DND-41 (cell line): Measurements from ENCODE around the gene CD1B.

ENCODE experiments used
- ATAC-seq: fragments of 200-7000 bp; cut with Tn5 transposase; 3 replicates; pipeline ENCODE4 v1.9.1; 2021; ENCODE audit warnings: low read depth; ENCODE audit not compliant: insufficient read depth
- DNase-seq: peaks from one replicate; pipeline ENCODE4 v3.0.0-alpha.2; 2020
- H2AFZ ChIP-seq: 2 replicates; pipeline ENCODE4 v1.6.0; 2012; ENCODE audit warnings: low read depth, low read length
- H3K27ac ChIP-seq: 2 replicates; pipeline ENCODE4 v1.5.1; 2012; ENCODE audit warnings: low read length, inconsistent platforms
- H3K27me3 ChIP-seq: fragments of 200-600 bp; sonication (generic); 2 replicates; pipeline ENCODE4 v1.6.0; 2012; ENCODE audit warnings: low read length, mild to moderate bottlenecking, inconsistent platforms; ENCODE audit not compliant: insufficient read depth, poor library complexity
- H3K36me3 ChIP-seq: 2 replicates; pipeline ENCODE4 v1.5.1; 2012; ENCODE audit warnings: low read length, inconsistent platforms; ENCODE audit not compliant: insufficient read depth
- H3K4me1 ChIP-seq: 2 replicates; pipeline ENCODE4 v1.5.1; 2012; ENCODE audit warnings: mild to moderate bottlenecking, low read length; ENCODE audit not compliant: insufficient read depth
- H3K4me2 ChIP-seq: 2 replicates; pipeline ENCODE4 v1.6.0; 2012; ENCODE audit warnings: mild to moderate bottlenecking, moderate library complexity, low read length, inconsistent platforms; ENCODE audit not compliant: insufficient read depth
- H3K4me3 ChIP-seq, 2 experiments: fragments of 200-600 bp in 1 of 2; shearing (Covaris generic) in 1 of 2; 2 replicates each; pipeline ENCODE4 v1.5.1; 2012 to 2016; ENCODE audit warnings: inconsistent platforms in 2 of 2, low read length in 2 of 2, mild to moderate bottlenecking in 2 of 2, low read depth in 1 of 2, moderate library complexity in 1 of 2
- H3K79me2 ChIP-seq: 2 replicates; pipeline ENCODE4 v1.6.0; 2012; ENCODE audit warnings: low read length, inconsistent platforms; ENCODE audit not compliant: insufficient read depth
- H3K9ac ChIP-seq: 2 replicates; pipeline ENCODE4 v1.6.0; 2012; ENCODE audit warnings: low read depth, mild to moderate bottlenecking, inconsistent platforms, low read length, moderate library complexity
- H3K9me3 ChIP-seq: 2 replicates; pipeline ENCODE4 v1.5.1; 2012; ENCODE audit warnings: low read length, moderate library complexity, mild to moderate bottlenecking, inconsistent platforms; ENCODE audit not compliant: insufficient read depth, severe bottlenecking
- H4K20me1 ChIP-seq: 2 replicates; pipeline ENCODE4 v1.6.0; 2012; ENCODE audit warnings: low read length; ENCODE audit not compliant: insufficient read depth
- CTCF ChIP-seq: IDR thresholded peaks from 2 replicates; pipeline ENCODE4 v1.5.1; 2012; ENCODE audit warnings: borderline replicate concordance, low read length, moderate library complexity, mild to moderate bottlenecking; ENCODE audit not compliant: poor library complexity, severe bottlenecking; ENCODE audit errors: extremely low read depth
- EZH2 ChIP-seq: IDR thresholded peaks from 3 replicates; pipeline ENCODE4 v1.6.1; 2012; ENCODE audit warnings: borderline replicate concordance, low read depth, mild to moderate bottlenecking, moderate library complexity, low read length, inconsistent platforms; ENCODE audit not compliant: severe bottlenecking

Gene CD1B

GRCh38 chr1:158331106-158331425 lies 265 bp downstream of the CD1B start:
- Histone ChIP-seq H2AFZ (no peak overlapping the region), H3K4me2 (peak overlapping the region; percentile 66), H3K27ac (peak overlapping the region; percentile 100), H3K9ac (peak overlapping the region; percentile 80), H3K4me3 (peak overlapping the region; percentile 49 to 66), H3K36me3 (peaks cover 39% of the 10 kb centered on the region), H3K79me2 (peaks cover 84% of the 10 kb centered on the region), H3K4me1 (peaks cover 63% of the 10 kb centered on the region), H3K9me3 (no peaks in the 10 kb centered on the region), H4K20me1 (no peaks in the 10 kb centered on the region), H3K27me3 (no peaks in the 10 kb centered on the region)
- no peak for TF ChIP-seq CTCF
- peak; percentile 78 for DNase-seq
- peak; percentile 27 for ATAC-seq

- Histone ChIP-seq H3K27ac (peak overlapping the region; percentile 100), H3K4me3 (peak overlapping the region; percentile 49 to 66), H3K4me1 (peaks cover 58% of the 10 kb centered on the region), H3K4me2 (peak overlapping the region; percentile 66), H3K79me2 (peaks cover 81% of the 10 kb centered on the region), H4K20me1 (no peaks in the 10 kb centered on the region), H3K27me3 (no peaks in the 10 kb centered on the region), H3K36me3 (peaks cover 36% of the 10 kb centered on the region), H3K9ac (peak overlapping the region; percentile 80), H3K9me3 (no peaks in the 10 kb centered on the region), H2AFZ (no peak overlapping the region)
- TF ChIP-seq EZH2 (no peak), CTCF (no peak)
- ATAC-seq = peak; percentile 11
- peak; percentile 76 for DNase-seq
These were observed 783 bp downstream of the CD1B start for GRCh38 chr1:158330391-158331105.

GRCh38 chr1:158329733-158330132 lies 1.6 kb downstream of the CD1B start:
- peak; percentile 86 for DNase-seq
- no peaks in the 10 kb centered on the region for H3K27me3 ChIP-seq

More at GRCh38 chr1:158329733-158330132, 1.6 kb downstream of the CD1B start:
- peaks cover 36% of the 10 kb centered on the region for H3K36me3 ChIP-seq
- no peak overlapping the region for H2AFZ ChIP-seq
- H3K4me1 ChIP-seq = peaks cover 50% of the 10 kb centered on the region
- H3K27ac ChIP-seq = peak overlapping the region; percentile 100
- H3K9me3 ChIP-seq = no peaks in the 10 kb centered on the region
- peak overlapping the region; percentile 49 to 66 for H3K4me3 ChIP-seq
- H3K4me2 ChIP-seq = peak overlapping the region; percentile 66
- peaks cover 74% of the 10 kb centered on the region for H3K79me2 ChIP-seq
- peak overlapping the region; percentile 80 for H3K9ac ChIP-seq
- H4K20me1 ChIP-seq = no peaks in the 10 kb centered on the region
- TF ChIP-seq EZH2 (no peak), CTCF (peak; percentile 89)
- peak; percentile 47 for ATAC-seq
